HUES64 (cell line): Measurements from ENCODE around the gene L1CAM.

ENCODE experiments used
- H3K27ac ChIP-seq: 2 replicates; pipeline ENCODE4 v1.7.0; 2013; ENCODE audit warnings: low read depth, low read length, inconsistent platforms
- H3K27me3 ChIP-seq: 2 replicates; pipeline ENCODE4 v1.6.1; 2013; ENCODE audit warnings: mild to moderate bottlenecking, low read length; ENCODE audit not compliant: insufficient read depth
- H3K36me3 ChIP-seq: 2 replicates; pipeline ENCODE4 v1.6.1; 2013; ENCODE audit warnings: mild to moderate bottlenecking, low read length; ENCODE audit not compliant: insufficient read depth
- H3K4me1 ChIP-seq: 2 replicates; pipeline ENCODE4 v1.6.1; 2013; ENCODE audit warnings: mild to moderate bottlenecking, low read length, moderate library complexity; ENCODE audit not compliant: insufficient read depth
- H3K4me3 ChIP-seq: 2 replicates; pipeline ENCODE4 v1.5.1; 2013; ENCODE audit warnings: mild to moderate bottlenecking, low read length, moderate library complexity
- H3K9ac ChIP-seq: 2 replicates; pipeline ENCODE4 v1.6.1; 2013; ENCODE audit warnings: mild to moderate bottlenecking, low read depth, low read length
- H3K9me3 ChIP-seq: 2 replicates; pipeline ENCODE4 v1.6.1; 2013; ENCODE audit warnings: low read depth, low read length; ENCODE audit not compliant: insufficient read depth
- WGBS: fragments of 150-250, 120-280 bp; methylation state at CpG from one replicate; pipeline ENCODE4 v1.1.7; 2013; ENCODE audit warnings: missing lambda C conversion rate; 5-methylcytosine and 5-hydroxymethylcytosine counted together

The L1CAM gene

DNA sequence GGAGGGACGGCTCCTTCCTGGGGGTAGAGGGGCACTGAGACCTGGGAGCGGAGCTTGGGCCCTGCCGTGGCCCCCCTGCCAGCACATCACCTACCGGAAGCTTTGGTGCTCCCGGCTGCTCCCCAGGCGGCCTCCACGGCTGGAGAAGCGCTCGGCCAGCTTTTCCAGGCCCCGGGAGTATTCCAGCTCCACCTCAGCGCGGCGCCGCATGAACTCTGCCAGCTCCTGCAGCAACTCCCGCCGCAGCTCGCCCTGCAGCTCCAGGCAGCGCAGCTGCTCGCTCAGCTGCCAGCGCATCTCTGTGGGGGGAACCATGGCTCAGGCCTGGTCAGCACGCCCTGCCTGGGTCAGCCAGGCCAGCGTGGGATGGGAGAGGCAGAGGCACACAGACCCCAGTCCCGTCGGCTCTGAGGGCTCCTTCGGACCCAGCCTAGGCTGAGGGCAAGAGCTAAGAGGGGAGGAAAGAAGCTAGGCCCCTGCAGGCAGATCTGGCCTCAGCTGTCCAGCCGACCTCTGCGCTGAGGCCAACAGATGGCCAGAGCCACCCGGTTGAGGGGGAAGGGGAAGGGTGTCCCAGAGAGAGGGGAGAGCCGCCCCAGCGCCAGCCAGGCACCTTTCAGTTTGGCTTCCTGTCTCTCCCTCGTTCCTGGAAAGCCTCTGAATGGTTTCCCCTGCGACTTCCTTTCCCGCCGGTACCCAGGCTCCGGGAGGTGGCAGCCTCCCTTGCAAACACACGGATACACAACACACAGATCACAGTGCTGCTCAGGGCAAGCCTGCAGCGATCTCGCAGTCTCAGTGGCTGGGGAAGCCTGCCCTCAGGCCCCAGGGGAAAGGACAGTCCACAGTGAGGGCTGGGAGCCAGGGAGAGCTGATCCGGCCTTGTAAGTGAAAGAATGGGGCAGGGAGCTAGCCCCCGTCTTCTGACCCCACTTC, 35.8 kb upstream of the L1CAM start:
- Histone ChIP-seq H3K9ac (no peak overlapping the region), H3K9me3 (no peaks in the 10 kb centered on the region), H3K4me1 (peaks cover 8% of the 10 kb centered on the region; the same call in 1 of the 2 replicates), H3K4me3 (no peak overlapping the region), H3K27me3 (no peaks in the 10 kb centered on the region), H3K27ac (no peak overlapping the region), H3K36me3 (peaks cover 16% of the 10 kb centered on the region)
- WGBS, result 90% methylated on average over 36 of the region's 40 CpGs

DNA sequence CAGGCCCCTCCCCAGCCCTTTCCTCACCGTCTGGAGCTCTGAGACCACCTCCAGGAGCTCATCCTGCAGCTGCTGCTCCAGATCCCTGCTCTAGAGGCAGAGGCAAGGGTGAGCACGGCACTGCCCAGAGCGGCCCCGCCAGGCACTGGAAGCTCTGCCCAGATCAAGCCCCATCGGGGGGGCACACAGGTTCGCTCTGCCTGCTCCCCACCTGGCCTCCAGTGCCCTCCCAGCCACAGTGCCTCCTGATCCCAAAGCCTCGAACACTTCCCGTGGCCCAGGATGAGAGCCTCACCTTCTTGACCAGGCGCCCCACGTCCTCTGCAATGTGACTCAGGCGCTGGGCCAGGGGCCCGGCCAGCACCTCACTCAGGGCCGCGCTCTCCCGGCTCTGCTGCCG, 35.1 kb upstream of the L1CAM start:
- Histone ChIP-seq H3K4me3 (no peak overlapping the region), H3K27me3 (no peaks in the 10 kb centered on the region), H3K9me3 (no peaks in the 10 kb centered on the region), H3K4me1 (peaks cover 8% of the 10 kb centered on the region; the same call in 1 of the 2 replicates), H3K9ac (no peak overlapping the region), H3K27ac (no peak overlapping the region), H3K36me3 (peaks cover 16% of the 10 kb centered on the region)
- WGBS, result 94% methylated on average over 16 of the region's 16 CpGs

DNA sequence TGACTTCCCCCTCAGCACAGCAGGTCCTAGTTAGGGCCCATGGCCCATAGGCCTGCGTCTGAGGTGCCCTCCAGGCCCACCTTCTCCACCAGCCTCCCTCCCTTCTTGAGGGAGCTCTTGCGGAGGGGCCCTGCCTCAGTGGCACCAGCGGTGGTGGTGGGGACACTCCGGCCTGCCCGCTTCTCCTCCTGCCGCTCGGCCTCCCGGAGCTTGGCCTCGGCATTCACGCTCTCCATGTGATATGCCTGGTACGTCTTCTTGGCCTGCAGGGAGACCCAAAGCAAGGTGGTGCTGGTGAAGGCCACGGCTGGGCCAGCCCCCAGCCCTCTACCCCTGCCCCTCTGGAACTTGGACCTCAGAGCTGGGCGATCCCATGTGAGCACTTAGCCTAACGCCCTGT, 34.6 kb upstream of the L1CAM start:
- Histone ChIP-seq H3K9ac (no peak overlapping the region), H3K4me3 (no peak overlapping the region), H3K36me3 (peaks cover 16% of the 10 kb centered on the region), H3K4me1 (peaks cover 8% of the 10 kb centered on the region; the same call in 1 of the 2 replicates), H3K9me3 (no peaks in the 10 kb centered on the region), H3K27me3 (no peaks in the 10 kb centered on the region), H3K27ac (no peak overlapping the region)
- WGBS, result 97% methylated on average over 14 of the region's 14 CpGs

DNA sequence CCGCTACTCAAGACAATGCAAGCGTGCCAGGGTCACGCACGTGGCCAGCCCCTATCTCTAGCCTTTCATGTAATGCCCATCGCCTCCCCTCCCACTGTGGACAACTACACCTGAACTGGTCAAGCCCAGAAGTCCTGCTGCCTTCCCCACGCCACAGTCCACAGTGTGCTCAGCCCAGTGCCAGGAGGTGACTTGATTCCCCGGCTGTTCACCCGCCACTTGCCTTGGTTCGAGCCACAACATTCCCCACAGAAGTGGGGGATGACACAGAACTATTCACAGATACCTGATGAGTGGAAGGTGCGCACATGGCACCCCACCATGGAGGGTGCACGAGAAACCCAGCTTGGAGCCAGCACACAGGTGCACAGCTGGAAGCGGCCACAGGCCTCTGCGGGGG, 33.3 kb upstream of the L1CAM start:
- WGBS, result 95% methylated on average over 13 of the region's 13 CpGs
- Histone ChIP-seq H3K9me3 (no peaks in the 10 kb centered on the region), H3K4me3 (no peak overlapping the region), H3K27me3 (no peaks in the 10 kb centered on the region), H3K9ac (no peak overlapping the region), H3K4me1 (no peaks in the 10 kb centered on the region), H3K36me3 (peaks cover 16% of the 10 kb centered on the region), H3K27ac (no peak overlapping the region)

DNA sequence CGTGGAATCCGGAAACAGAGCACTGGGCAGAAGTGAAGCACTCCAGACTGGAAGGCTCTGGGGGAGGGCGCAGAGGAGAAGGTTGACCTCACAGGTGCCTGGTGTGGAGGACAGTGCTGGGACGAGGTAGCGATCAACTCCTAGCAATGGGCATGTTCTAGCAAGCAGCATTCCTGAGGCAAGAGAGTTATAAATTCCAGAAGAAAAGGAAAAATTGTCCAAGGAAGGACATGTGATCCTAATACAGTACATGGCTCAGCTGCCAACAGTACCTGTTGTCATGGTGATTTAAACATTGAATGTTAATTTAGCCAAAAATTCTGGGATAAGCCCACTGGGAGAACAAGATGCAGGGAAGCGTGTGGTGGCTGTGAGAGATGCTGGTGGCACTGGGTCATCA, 31.9 kb upstream of the L1CAM start:
- Histone ChIP-seq H3K27ac (no peak overlapping the region), H3K9ac (no peak overlapping the region), H3K4me3 (no peak overlapping the region), H3K27me3 (no peaks in the 10 kb centered on the region), H3K9me3 (no peaks in the 10 kb centered on the region), H3K36me3 (peaks cover 16% of the 10 kb centered on the region), H3K4me1 (no peaks in the 10 kb centered on the region)
- WGBS, result 94% methylated on average over 6 of the region's 6 CpGs

DNA sequence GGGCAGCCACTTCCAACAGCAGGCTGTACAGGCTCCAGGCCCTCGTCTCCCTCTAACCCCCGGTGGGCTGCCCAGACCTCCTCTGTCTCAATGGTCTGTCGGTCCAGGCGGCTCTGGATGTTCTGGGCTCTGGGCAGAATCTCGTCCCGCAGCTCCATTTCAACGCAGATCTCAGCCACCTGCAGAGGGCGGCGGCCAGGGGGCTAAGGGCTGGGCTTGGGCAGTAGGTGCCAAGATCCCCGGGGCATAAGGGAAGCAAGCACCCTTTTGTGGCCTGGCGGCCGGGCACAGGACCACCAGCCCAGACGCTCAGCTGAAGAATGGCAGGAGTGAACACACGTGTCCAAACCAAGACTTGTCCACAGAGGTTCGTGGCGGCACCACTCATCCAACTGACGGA, 27.7 kb upstream of the L1CAM start:
- WGBS, result 94% methylated on average over 17 of the region's 17 CpGs
- Histone ChIP-seq H3K27ac (no peak overlapping the region), H3K4me3 (no peak overlapping the region), H3K27me3 (no peaks in the 10 kb centered on the region), H3K4me1 (no peaks in the 10 kb centered on the region), H3K36me3 (peaks cover 9% of the 10 kb centered on the region), H3K9ac (no peak overlapping the region), H3K9me3 (no peaks in the 10 kb centered on the region)

DNA sequence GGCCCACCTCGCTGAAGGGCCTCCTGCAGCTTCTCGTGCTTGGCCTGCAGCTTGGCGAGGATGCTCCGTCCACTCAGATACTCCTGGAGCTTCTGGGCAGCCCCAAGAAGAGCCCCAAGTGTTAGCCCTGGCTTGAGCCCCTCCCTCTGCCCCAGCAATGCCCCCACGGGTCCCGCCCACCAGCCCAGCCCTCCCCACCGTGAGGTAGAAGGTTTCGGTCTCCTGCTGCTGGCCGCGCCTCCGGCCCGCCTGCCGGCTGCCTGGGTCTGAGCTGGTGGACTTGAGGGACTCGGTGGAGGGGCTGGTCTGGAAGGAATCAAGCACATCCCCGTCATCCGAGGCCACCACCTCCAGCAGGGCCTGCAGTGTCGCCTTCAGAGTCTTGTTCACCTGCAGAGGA, 27.2 kb upstream of the L1CAM start:
- Histone ChIP-seq H3K4me3 (no peak overlapping the region), H3K9me3 (no peaks in the 10 kb centered on the region), H3K27me3 (no peaks in the 10 kb centered on the region), H3K36me3 (peaks cover 6% of the 10 kb centered on the region), H3K27ac (no peak overlapping the region), H3K9ac (no peak overlapping the region), H3K4me1 (no peaks in the 10 kb centered on the region)
- 77% methylated on average over 13 of the region's 17 CpGs for WGBS

DNA sequence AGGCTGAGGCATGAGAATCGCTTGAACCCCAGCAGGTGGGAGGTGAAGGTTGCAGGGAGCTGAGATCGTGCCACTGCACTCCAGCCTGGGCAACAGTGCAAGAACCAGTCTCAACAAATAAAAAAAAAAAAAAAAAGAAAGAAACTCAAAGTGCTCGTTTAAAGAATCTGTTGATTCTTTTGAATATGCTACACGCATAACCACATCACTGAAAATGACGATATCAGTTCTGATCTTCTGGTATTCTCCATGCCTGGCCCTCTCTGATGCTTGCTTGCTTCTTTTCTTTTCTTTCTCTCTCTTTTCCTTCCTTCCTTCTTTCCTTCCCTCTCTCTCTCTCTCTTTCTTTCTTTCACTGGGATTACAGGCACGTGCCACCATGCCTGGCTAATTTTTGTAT, 25.8 kb upstream of the L1CAM start:
- 96% methylated on average over 4 of the region's 6 CpGs for WGBS
- Histone ChIP-seq H3K9me3 (no peaks in the 10 kb centered on the region), H3K27me3 (no peaks in the 10 kb centered on the region), H3K36me3 (no peaks in the 10 kb centered on the region), H3K9ac (no peak overlapping the region), H3K27ac (no peak overlapping the region), H3K4me3 (no peak overlapping the region), H3K4me1 (no peaks in the 10 kb centered on the region)

DNA sequence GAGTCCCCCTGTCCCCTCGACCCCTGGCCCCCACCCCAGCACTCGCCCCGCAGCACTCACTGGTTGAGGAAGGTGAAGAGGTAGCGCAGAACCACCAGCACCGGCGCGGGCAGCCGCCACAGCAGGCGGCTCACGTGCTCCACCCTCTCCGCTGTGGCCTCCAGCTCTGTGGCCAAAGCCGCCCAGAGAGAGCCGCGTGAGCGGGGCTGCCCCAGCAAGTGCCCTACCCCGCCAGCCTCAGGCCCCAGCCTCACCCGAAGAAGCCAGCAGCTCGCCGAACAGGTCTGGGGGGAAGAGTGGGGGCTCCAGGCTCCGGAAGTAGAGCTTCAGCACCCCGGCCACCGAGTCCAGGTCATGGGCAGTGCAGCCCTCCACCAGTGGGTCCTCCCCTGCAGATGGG, 24.5 kb upstream of the L1CAM start:
- H3K27me3 ChIP-seq, result no peaks in the 10 kb centered on the region
- H3K9ac ChIP-seq, result no peak overlapping the region
- H3K36me3 ChIP-seq, result no peaks in the 10 kb centered on the region
- H3K4me1 ChIP-seq, result no peaks in the 10 kb centered on the region
- H3K27ac ChIP-seq, result no peak overlapping the region
- no peak overlapping the region for H3K4me3 ChIP-seq
- 95% methylated on average over 21 of the region's 22 CpGs for WGBS
- no peaks in the 10 kb centered on the region for H3K9me3 ChIP-seq

DNA sequence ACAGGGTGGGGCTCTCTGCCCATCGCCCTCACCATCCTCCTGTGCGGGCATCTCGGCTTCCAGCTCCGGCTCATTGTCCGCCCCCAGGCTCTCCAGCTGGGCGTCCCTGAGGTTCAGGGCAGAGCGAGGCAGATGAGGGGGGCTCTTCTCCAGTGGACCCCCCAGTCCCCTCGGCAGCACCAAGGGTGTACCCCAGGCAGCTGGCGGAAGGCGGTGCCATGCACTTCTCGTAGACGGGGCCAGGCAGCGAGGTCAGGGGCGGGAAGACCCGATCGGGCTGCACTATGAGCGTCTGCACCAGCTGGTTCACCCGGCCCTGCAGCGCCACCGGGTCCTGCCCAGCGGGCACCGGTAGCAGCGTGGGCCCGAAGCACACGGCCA, 24.0 kb upstream of the L1CAM start:
- no peak overlapping the region for H3K9ac ChIP-seq
- no peaks in the 10 kb centered on the region for H3K4me1 ChIP-seq
- no peaks in the 10 kb centered on the region for H3K27me3 ChIP-seq
- 96% methylated on average over 25 of the region's 25 CpGs for WGBS
- no peaks in the 10 kb centered on the region for H3K36me3 ChIP-seq
- no peak overlapping the region for H3K4me3 ChIP-seq
- no peaks in the 10 kb centered on the region for H3K9me3 ChIP-seq
- no peak overlapping the region for H3K27ac ChIP-seq

DNA sequence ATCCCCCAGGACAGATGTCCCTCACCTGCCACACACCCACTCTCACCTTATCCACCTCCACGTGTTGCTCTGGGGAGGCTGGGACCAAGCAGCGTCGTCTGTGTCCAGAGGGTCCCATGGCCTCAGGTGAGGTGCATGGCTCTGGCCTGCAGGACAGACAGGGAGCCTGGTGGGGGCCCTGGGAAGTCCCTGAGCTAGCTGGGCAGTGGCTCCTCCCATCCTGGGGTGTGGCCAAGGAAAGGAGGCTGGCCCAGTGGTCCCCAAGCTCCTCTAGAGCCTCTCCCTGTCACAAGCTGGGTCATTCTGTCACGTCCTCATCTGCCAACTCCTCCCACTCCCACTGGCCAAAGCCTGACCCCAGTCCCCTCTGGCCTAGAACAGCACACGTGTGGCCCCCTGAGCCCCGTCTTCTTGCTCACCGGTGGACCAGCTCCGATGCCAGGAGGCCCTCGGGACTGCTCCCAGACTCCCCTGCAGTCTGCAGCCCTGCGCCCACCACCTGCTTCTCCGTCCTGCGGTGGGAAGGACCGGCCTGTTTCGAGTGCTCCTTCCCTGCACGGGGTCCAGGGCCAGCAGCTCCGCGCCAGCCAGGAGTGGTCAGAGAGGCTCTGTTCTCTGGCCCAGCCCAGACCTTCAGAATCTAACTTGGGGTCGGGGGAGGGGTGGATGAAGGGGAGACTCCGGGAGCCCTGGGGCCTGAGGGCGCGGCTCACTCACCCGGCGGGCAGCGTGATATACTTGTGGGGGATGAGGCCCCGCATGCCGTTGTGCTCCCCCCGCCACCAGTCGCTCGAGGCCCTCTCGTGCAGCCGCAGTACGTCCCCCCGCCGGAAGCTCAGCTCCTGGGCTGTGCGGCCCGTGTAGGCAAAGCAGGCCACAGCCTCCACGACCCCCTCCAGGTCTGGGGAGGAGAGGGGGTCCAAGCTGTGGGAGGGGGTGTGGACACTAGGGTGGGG, 23.3 kb upstream of the L1CAM start:
- Histone ChIP-seq H3K27me3 (no peaks in the 10 kb centered on the region), H3K4me1 (no peaks in the 10 kb centered on the region), H3K9me3 (no peaks in the 10 kb centered on the region), H3K27ac (no peak overlapping the region), H3K36me3 (no peaks in the 10 kb centered on the region), H3K4me3 (no peak overlapping the region), H3K9ac (no peak overlapping the region)
- 82% methylated on average over 36 of the region's 37 CpGs for WGBS
